Measurements from ENCODE around the gene RTKN.
"Not testable (repeated sequence)": the region's sequence is repeated elsewhere in the genome, so short reads cannot be mapped to it uniquely, and the experiment has no call there.

The RTKN gene

GRCh38 chr2:74461187-74462053, 19.7 kb upstream of the RTKN start:
- DNase-seq: no peak

- DNase-seq: not testable (repeated sequence)
Observed at GRCh38 chr2:74460187-74460586, 18.4 kb upstream of the RTKN start.

DNA sequence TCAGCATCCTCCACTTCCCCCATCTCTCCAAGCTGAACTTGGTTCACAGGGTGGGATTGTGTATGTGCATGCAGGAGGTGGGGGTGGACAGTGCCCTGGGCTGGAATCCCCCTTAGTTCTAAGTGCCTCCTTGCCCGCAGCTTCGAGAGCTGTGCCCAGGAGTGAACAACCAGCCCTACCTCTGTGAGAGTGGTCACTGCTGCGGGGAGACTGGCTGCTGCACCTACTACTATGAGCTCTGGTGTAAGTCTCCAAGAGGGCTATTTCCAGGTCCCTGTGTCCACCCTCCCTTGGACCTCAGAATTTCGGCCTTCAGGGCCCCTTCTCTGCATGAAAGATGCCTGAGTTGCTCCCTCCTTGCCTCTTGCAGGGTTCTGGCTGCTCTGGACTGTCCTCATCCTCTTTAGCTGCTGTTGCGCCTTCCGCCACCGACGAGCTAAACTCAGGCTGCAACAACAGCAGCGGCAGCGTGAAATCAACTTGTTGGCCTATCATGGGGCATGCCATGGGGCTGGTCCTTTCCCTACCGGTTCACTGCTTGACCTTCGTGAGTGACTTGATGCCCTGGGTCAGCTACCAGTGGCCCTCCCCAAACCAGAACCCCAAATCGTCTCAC, 17.9 kb upstream of the RTKN start:
- not testable (repeated sequence) for DNase-seq

- DNase-seq: no peak
Observed at GRCh38 chr2:74458938-74459363, 17.2 kb upstream of the RTKN start.

GRCh38 chr2:74458132-74458937, 16.6 kb upstream of the RTKN start, which contains the start of gene WBP1:
Gene WBP1, plus strand, starts transcription at chr2:74458438. Its CDS starts 165 bp downstream, at chr2:74458603.
- peak; percentile 98 for DNase-seq

- DNase-seq: peak; percentile 8
Observed at GRCh38 chr2:74457549-74458131, 15.9 kb upstream of the RTKN start.

DNA sequence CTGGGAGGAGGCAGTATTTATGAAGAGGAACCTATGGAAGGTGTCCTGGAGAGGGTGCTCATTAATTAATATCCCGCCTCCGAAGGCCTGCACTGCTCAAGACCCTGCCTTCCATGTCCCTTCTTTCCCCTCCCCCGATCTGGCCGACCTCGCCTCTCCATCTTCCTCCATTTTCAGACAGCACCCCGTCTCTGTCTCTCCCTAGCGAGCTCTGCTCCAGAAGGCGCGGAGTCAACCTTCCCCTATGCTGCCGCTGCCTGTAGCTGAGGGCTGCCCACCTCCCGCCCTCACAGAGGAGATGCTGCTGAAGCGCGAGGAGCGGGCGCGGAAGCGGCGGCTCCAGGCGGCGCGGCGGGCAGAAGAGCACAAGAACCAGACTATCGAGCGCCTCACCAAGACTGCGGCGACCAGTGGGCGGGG, 15.4 kb upstream of the RTKN start:
- DNase-seq: no peak

GRCh38 chr2:74454654-74455511, 13.1 kb upstream of the RTKN start, which contains the start of gene INO80B:
Gene INO80B, plus strand, starts transcription at chr2:74455087. Its CDS starts 30 bp downstream, at chr2:74455117.
- DNase-seq: peak; percentile 85

GRCh38 chr2:74450570-74451190, 8.9 kb upstream of the RTKN start:
- no peak for DNase-seq

- DNase-seq: no peak
Observed at GRCh38 chr2:74448771-74449170, 7.0 kb upstream of the RTKN start.

GRCh38 chr2:74447230-74447999, 5.7 kb upstream of the RTKN start:
- DNase-seq: no peak

- DNase-seq: no peak
Observed at GRCh38 chr2:74444498-74445318, 3.0 kb upstream of the RTKN start.

GRCh38 chr2:74442483-74443297, 953 bp upstream of the RTKN start:
- not testable (repeated sequence) for DNase-seq

- DNase-seq: no peak
Observed at GRCh38 chr2:74441170-74441689, 507 bp downstream of the RTKN start.

GRCh38 chr2:74440378-74441169, 1.2 kb downstream of the RTKN start:
- peak; percentile 62 for DNase-seq

DNA sequence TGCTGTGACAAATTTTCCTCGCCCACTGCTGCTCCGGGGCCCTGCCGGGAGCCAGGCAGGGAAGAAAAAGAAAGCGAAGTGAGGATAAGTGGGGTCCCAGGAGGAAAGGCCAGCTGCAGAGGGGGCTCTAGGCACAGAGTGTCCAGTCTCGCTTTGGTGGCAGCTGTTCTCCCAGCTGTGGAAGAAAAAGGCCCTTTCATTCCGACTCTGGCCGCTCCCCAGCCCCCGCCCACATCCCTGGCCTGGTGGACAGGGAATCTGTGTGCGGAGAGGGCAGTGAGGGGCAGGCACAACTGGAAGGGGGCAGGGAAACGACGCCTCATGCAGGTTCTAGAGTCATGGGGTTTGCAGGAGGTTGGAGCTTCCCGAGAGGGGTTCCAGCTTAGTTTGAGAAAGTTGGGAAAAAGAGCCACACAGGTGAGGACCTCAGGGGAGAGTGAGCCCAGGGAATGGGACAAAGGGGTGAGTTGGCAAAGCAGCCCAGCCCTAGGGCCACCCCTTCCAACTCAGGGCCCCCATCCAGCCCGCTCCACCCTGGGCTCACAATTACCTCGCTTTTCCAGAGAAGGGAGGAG, 1.8 kb downstream of the RTKN start:
- DNase-seq: no peak

- no peak for DNase-seq
Observed at GRCh38 chr2:74439373-74439772, 2.4 kb downstream of the RTKN start.

All from GF-D8 (cell line).